HG03457 (cell line): ENCODE results near the gene ANKRD39.

Experiments used
- ATAC-seq: cut with Tn5 transposase; IDR thresholded peaks from one replicate; pipeline ENCODE4 v1.9.1; 2021; ENCODE audit warnings: moderate number of reproducible peaks; ENCODE audit not compliant: unreplicated experiment

Gene ANKRD39

DNA sequence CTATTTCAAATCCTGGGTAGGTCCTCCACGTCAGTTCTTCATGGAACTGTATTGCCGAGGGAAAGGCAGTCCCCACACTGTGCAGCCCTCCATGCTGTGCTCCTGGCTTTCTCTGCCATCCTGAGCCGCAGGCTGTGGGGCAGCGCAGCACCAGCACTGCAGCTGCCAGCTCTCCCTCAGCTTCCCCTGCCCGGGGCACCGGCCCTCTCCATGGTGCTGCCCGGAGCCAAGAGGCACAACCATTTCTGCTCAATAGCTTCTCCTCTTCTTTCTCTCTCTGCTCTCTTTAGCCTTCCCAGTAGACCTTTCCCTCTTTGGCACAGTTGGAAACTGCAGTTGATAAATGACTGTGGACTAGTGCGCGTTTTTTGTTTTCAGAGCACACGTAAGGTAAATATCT lies 26.1 kb downstream of the ANKRD39 start:
- no peak for ATAC-seq

DNA sequence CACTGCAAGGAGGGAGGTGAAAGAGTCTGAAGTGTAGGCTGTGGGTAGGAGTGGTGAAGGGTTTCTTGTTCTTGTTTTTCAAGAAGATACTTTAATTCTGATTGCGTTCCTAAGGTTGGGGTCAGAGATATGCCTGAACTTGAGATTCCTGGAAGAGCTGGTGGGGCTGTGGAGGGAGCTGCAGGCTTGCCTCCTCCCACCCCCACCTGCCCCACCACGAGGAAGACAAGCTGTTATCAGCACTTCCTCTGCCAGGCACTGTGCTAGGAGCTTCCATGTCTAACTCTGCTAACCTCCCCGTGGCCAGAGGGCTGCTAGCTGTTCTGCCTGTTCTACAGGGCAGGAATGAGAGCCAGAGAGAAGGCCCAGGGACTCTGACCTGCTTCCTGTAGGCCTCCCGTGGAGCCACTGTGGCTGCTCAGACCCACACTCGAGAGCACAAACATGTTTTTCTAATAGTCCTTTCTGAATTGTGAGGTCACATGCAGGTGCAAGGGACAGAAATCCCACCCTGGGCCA lies 27.7 kb downstream of the ANKRD39 start:
- no peak for ATAC-seq

GRCh38 chr2:96828874-96829273 lies 28.9 kb downstream of the ANKRD39 start:
- ATAC-seq, result no peak

GRCh38 chr2:96828436-96828835 lies 29.4 kb downstream of the ANKRD39 start:
- no peak for ATAC-seq

DNA sequence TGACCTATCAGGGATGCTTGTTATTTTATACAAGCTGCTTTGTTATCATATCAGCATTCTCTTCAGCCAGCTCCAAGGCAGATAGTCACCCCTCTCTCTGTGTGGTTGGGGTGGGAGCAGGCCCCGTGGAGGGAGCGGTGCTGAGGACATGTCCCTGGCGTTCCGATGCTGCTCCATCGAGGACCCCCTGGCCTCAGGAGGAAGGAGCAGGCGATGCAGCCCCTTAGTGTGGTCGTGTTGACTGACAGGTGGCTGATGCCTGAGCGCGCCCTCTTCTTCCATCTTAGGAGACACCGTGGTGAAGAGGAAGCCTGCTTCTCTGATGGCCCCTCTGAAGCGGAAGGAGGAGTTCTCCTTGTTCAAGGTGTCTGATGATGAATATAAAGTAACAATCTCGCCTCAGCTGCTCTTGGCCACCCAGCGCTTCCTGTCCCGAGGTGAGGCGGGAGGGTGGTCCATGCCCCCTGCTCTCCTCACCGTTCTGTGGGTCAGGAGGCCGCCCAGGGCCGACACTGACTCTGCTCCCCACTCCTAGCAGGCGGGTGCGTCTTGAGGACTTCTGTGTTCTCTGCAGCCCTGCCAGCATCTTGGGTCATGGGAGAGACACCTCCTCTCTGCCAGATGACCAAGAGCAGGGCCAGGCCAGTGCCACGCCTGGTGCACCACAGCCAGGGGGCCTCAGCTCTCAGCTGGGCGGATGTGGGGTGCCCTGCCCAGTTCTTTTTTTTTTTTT lies 31.1 kb downstream of the ANKRD39 start:
- no peak for ATAC-seq

GRCh38 chr2:96825057-96825456 lies 32.8 kb downstream of the ANKRD39 start:
- no peak for ATAC-seq

GRCh38 chr2:96824079-96824870 lies 33.5 kb downstream of the ANKRD39 start:
- no peak for ATAC-seq

GRCh38 chr2:96823198-96823597 lies 34.6 kb downstream of the ANKRD39 start:
- no peak for ATAC-seq

DNA sequence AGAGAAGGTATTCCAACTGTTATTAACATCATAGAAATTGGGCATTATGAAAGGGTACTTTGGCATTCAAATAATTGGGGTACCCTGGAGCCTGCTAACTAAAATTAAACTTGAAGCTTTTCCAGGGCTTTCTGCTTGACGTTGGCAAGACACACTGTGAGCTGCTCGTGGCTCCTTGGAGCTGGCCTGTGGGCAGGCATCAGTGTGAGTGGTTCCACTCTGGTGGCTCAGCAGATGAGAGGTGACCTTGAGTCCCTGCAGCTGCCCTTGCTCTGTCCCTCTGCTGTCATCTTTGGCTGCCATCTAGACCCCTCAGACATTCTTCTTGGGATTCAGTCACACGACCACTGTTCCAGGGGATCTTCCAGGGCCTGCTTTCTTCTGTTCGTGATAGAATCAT lies 35.0 kb downstream of the ANKRD39 start:
- no peak for ATAC-seq

GRCh38 chr2:96821113-96821675 lies 36.6 kb downstream of the ANKRD39 start:
- ATAC-seq, result no peak

- no peak for ATAC-seq
Observed at GRCh38 chr2:96819876-96820511, 37.8 kb downstream of the ANKRD39 start.

GRCh38 chr2:96819128-96819875 lies 38.5 kb downstream of the ANKRD39 start:
- ATAC-seq, result no peak

DNA sequence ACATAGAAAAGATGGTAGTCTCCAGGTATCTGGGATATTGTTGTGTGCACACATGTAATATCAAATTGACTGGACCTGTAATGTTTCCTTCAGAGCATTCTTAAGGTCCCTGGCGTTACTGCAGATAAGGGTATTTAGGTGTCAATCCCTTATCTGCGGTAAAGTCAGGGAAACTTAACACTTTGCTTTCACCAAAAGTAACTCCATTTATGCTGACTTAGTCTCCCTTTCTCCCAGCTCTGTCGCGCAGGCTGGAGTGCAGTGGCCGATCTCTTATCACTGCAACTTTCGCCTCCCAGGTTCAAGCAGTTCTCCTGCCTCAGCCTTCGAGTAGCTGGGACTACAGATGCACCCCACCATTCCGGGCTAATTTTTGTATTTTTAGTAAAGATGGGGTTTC lies 39.9 kb downstream of the ANKRD39 start:
- ATAC-seq, result no peak

DNA sequence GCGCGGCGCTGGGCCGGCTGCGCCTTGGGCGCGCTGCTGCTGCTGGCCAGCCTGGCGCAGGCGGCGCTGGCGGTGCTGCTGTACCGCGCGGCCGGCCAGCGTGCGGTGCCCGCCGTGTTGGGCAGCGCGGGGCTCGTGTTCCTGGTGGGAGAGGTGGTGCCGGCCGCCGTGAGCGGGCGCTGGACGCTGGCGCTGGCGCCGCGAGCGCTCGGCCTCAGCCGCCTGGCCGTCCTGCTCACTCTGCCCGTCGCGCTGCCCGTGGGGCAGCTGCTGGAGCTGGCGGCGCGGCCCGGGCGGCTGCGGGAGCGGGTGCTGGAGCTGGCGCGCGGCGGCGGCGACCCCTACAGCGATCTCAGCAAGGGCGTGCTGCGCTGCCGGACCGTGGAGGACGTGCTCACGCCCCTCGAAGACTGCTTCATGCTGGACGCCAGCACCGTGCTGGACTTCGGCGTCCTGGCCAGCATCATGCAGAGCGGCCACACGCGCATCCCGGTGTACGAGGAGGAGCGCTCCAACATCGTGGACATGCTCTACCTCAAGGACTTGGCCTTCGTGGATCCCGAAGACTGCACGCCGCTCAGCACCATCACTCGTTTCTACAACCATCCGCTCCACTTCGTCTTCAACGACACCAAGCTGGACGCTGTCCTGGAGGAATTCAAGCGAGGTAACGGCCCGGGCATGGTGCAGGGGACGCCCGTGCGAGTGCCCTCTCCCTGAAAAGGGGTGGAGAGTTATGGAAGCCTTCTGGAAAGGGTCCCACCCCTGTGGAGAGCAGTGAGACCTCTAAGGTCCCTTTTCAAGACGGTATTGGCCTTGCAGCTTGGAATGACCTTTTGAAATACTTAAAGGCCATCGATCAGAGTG lies 40.7 kb downstream of the ANKRD39 start:
- ATAC-seq, result no peak

GRCh38 chr2:96816127-96816835 lies 41.5 kb downstream of the ANKRD39 start, which contains the start of gene CNNM3:
Gene CNNM3, plus strand, starts transcription at chr2:96816268. Its CDS starts 10 bp downstream, at chr2:96816278.
- ATAC-seq, result peak; percentile 66

DNA sequence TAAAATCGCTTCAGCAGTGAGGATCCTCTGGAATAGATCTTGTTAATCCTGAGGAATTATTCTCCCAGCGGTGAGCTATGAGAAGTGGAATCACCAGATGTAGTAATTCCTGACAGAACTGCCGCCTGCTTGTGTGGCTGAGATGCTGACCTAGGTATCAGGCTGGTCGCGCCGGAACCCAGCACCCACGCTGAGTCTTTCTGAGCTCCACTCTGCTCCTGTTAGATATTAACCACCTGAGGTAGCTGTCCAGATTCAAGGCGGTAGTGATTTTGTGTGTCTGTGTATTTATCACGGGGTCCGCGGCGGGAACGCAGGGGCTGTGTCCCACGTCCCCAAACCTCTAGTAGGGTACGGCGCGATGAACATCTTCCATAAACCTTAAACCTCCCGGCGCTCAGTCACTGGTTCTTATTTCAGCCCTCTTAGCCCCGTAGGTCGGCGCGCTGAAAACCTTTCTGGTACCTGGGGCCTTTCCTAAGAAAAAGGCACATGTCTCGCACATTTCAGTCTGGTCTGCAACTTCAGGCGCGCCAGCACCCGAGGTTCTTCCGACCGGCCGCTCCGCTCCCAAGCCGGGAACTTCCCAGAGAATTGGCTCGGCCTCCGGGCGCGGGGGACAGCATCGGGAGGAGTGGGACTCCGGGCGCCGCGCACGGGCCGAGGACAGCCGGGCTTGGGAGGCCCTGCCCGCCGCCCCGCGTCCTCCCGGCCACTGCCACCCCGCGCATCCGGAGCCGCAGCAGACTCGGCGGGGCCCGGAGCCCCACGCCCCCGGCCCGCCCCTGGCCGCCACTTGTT lies 42.3 kb downstream of the ANKRD39 start:
- ATAC-seq, result no peak

DNA sequence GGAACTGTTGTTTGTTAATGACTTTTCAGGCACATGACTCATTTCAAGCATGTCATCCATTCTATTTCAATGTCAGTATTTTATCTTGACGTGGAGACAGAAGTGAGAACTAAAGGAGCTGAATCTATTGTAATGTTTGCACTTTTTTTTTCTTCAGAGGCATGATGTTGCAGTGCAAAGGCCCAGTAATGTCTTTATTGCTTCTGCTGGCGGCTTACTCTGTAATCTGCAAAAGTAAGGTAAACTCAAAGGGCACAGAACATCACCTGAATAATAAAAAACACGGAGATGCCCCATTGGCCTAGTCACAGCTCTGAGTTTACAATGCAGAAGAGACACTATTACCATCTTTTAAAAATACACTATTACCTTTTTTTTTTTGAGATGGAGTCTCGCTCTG lies 44.2 kb downstream of the ANKRD39 start:
- no peak for ATAC-seq

- no peak for ATAC-seq
Observed at GRCh38 chr2:96811917-96812316, 45.9 kb downstream of the ANKRD39 start.
